GM18517 (cell line): ENCODE results near the gene ADAMTS12.
"Not testable (repeated sequence)": the region's sequence is repeated elsewhere in the genome, so short reads cannot be mapped to it uniquely, and the experiment has no call there.

Experiments used
- ATAC-seq: cut with Tn5 transposase; IDR thresholded peaks from one replicate; pipeline ENCODE4 v1.9.1; 2021; ENCODE audit warnings: mild to moderate bottlenecking, moderate library complexity; ENCODE audit not compliant: unreplicated experiment

Gene ADAMTS12

GRCh38 chr5:33549982-33550567, 341.7 kb downstream of the ADAMTS12 start:
- no peak for ATAC-seq

- ATAC-seq: not testable (repeated sequence)
Measured at GRCh38 chr5:33539790-33540189, 352.0 kb downstream of the ADAMTS12 start.

- no peak for ATAC-seq
Measured at GRCh38 chr5:33539212-33539611, 352.6 kb downstream of the ADAMTS12 start.

GRCh38 chr5:33538201-33538600, 353.6 kb downstream of the ADAMTS12 start:
- ATAC-seq: no peak

GRCh38 chr5:33537240-33537639, 354.6 kb downstream of the ADAMTS12 start:
- no peak for ATAC-seq

- ATAC-seq: no peak
Measured at GRCh38 chr5:33536802-33537201, 355.0 kb downstream of the ADAMTS12 start.

- ATAC-seq: no peak
Measured at GRCh38 chr5:33531824-33532223, 360.0 kb downstream of the ADAMTS12 start.

GRCh38 chr5:33531037-33531298, 360.8 kb downstream of the ADAMTS12 start:
- ATAC-seq: no peak

- no peak for ATAC-seq
Measured at GRCh38 chr5:33530183-33531036, 361.4 kb downstream of the ADAMTS12 start.

- no peak for ATAC-seq
Measured at GRCh38 chr5:33527696-33528095, 364.1 kb downstream of the ADAMTS12 start.

GRCh38 chr5:33526755-33527154, 365.0 kb downstream of the ADAMTS12 start:
- no peak for ATAC-seq

GRCh38 chr5:33524476-33524875, 367.3 kb downstream of the ADAMTS12 start:
- no peak for ATAC-seq

- ATAC-seq: no peak
Measured at GRCh38 chr5:33523208-33523771, 368.5 kb downstream of the ADAMTS12 start.

GRCh38 chr5:33516421-33516820, 375.4 kb downstream of the ADAMTS12 start:
- no peak for ATAC-seq

GRCh38 chr5:33515366-33515765, 376.4 kb downstream of the ADAMTS12 start:
- ATAC-seq: not testable (repeated sequence)

- no peak for ATAC-seq
Measured at GRCh38 chr5:33513462-33514185, 378.2 kb downstream of the ADAMTS12 start.

- ATAC-seq: no peak
Measured at GRCh38 chr5:33509036-33509435, 382.8 kb downstream of the ADAMTS12 start.

GRCh38 chr5:33507426-33507825, 384.4 kb downstream of the ADAMTS12 start:
- no peak for ATAC-seq

GRCh38 chr5:33504570-33504969, 387.2 kb downstream of the ADAMTS12 start:
- no peak for ATAC-seq

- ATAC-seq: no peak
Measured at GRCh38 chr5:33501899-33502298, 389.9 kb downstream of the ADAMTS12 start.

- no peak for ATAC-seq
Measured at GRCh38 chr5:33501260-33501659, 390.5 kb downstream of the ADAMTS12 start.

GRCh38 chr5:33494466-33494865, 397.3 kb downstream of the ADAMTS12 start:
- ATAC-seq: no peak
